NCI-H526 treated with DMSO at 0.1 percent for 48 hours (cell line): ENCODE measurements around the gene SOX14.

ENCODE experiments used
- DNase-seq: peaks from one replicate; lab custom pipeline; 2025; lab: John Stamatoyannopoulos, UW

Gene SOX14

DNA sequence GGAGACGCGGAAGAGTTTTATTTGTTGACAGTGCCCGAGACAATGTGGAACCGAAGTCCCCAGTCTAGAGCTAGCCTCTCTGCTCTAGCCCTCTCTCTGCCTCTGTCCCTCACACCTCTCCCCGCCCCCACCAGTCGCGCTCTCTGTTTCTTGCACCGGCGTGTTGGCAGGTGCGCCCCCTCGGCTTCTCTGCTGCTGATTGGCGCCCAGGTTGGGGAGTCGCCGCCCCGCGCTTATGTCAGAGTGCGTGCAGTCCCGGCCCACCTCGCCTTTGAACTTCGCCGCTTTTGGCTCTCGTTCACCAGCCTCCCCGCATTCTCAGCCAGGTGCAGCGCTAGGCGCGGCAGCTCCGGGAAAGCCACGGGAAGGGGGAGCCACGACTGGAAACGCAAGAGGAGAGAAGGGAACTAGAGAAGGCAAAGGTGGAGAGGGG, at the start of gene SOX14:
SOX14 (plus strand) TSS at position 315 of the 433 bp plus-strand sequence. CDS start 470 bp downstream, outside the sequence.
- peak; percentile 54 for DNase-seq

DNA sequence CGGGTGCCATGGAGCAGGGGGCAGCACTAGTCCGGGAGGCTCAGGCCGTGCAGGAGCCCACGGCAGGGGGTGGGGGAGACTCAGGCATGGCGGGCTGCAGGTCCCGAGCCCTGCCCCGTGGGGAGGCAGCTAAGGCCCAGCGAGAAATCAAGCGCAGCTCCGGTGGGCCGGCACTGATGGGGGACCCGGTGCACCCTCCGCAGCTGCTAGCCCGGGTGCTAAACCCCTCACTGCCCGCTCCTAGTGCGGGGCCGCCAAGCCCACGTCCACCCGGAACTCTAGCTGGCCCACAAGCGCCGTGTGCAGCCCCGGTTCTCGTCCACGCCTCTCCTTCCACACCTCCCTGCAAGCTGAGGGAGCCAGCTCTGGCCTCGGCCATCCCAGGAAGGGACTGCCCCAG, 49.6 kb upstream of the SOX14 start:
- DNase-seq: no peak

- no peak for DNase-seq
These were observed 39.9 kb upstream of the SOX14 start for GRCh38 chr3:137724240-137724639.

DNA sequence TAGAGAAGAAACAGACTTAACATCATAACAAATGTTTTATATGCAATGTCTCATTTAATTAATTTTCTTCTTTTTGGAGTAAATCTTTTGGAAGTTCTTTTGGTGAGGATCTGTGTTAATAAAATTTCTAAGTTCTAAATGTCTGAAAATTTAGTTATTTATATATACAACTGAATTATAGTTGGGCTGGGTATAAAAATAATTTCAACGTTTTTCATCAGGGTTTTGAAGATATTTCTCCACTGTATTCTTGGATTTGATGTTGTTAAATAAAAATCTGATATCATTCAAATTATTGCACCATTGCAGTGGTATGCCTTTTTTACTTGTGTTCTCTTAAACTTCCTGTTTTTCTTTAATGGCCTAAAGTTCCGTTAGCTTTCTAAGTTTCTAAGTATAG, 26.9 kb upstream of the SOX14 start:
- DNase-seq: no peak

DNA sequence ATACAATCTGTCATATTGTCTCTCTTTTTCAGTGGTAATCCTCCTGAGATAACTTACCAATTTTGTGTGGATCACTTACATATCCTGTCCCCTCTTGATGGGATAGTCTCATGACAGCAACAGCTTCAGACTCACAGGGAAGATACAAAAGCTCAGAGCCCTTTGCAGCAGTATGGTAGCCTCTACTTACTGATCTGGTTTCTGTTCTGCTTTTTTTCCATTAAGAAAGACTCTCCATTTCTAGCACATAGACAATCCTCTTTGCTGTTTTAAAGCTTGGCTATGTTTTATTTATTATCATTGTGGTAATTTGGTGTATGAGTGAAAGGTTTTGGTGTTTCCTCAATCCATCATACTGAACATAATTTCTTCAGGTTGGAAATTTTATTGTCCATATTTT, 25.4 kb upstream of the SOX14 start:
- DNase-seq: no peak

DNA sequence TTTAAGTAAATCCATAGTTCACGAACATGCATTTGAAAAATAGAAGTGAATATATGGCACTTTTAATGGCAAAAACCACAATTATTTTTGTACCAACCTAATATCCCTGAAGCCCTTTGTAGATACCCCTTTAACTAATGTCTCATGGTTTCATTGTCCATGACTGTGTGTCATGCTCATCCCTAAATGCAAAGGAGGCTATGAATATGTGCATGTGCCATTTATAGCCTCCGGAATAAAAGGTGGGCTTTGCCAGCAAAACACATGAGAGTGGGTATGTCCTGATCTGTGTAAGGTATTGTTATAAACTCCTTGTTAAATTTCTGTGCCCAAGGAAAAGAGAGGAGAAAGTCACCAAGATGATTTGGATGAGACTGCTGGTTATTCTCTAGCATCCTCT, 20.5 kb upstream of the SOX14 start:
- DNase-seq: no peak

DNA sequence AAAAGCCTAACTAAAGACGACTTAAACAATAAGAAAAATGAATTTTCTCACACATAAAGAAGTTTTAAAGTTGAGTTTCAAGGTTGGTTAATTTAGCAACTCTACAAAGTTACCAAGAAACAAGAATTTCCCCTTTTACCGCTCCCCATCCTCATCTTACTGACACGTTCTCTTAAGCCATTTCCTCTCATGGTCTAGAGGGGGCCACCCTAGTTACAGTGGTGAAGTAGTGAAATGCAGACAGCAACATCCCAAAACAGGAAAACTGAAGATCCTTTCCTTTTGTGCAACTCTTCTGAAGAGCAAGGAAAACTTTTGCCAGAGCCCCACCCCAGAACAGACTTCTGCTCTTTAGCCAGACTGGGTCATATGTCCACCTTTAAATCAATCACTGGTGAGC, 17.3 kb upstream of the SOX14 start:
- no peak for DNase-seq

- no peak for DNase-seq
These were observed 4.6 kb upstream of the SOX14 start for GRCh38 chr3:137759505-137759904.

DNA sequence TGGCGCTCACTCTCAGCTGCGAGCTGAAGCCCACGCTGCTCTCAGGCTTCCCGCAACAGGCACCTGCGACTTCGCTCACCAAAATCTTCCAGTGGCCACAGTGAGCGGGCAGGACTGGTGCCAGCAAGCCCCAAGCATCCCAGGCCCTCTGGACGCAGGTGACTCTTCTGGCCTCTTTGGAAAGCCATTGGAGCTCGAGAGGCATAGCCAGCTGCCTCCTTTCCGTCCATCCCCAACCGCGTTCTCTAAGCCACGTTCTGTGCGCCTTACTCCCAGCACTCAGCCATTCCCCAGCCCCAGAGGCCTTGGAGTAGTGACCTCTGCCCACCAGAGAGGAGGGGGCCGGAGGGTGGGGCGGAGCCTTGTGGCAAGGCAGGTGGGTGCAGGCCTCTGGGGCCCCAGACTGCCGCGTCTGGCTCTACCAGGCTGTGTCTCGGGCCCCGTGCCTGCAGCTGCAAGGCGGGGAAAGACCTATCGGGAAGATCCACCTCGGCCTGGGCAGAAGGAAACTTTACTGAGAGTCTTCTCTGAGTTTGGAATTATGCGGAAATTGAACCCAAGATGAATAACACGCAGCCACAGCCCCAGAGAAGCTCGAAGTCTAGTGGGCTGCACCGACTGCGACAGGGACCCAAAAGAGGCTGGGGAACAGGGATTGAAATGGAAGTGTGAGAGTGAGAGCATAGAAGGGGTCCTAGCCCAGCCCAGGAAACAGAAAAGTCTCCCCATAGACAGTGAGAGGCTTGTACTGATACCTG, 3.6 kb upstream of the SOX14 start:
- no peak for DNase-seq

GRCh38 chr3:137761099-137761562, 3.0 kb upstream of the SOX14 start:
- no peak for DNase-seq

DNA sequence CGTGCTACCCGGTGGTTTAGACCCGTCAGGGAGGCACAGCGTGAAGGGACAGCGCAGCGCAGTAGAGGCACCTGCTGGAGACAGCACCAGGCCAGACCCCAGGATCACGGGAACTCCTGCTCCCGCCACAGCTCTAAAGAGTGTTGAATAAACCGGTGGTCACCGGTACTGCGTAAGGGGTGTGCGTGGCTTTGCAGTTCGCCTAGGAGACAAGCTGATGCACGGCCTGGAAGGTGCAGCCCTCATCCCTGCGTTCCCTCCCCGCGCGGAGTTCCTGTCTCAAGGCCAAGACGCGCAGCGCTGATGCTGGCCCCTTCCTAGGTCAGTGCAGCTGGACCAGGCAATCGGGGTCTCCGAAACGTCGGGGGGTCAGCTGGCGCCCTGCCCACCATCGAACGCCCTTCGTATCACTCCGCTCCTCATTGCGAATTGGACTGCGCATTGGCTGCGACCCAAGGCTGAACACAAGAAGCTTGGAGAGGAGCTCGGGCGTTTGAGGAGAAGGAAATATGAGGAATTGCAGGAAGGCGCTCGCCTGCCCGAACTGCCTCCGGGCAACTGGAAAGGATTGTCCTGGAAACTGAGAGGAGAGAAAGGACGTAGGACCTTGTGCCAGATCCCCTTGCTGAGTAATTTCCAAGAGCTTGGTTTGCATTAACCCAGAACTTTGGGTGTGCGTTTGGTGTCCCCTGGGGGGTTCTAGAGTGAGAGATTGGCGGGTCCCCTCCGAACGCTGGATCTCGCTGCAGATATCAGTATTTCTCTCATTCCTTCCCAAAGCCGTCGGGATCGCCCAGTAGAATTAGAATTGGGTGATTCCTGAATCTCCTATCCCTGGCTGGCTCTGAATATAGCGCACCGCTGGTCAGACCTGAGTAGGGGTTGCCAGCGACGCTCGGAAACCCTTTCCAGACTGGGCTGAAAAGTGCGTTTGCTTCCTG, 2.3 kb upstream of the SOX14 start:
- no peak for DNase-seq

GRCh38 chr3:137762674-137763593, 1.2 kb upstream of the SOX14 start:
- peak; percentile 16 for DNase-seq

DNA sequence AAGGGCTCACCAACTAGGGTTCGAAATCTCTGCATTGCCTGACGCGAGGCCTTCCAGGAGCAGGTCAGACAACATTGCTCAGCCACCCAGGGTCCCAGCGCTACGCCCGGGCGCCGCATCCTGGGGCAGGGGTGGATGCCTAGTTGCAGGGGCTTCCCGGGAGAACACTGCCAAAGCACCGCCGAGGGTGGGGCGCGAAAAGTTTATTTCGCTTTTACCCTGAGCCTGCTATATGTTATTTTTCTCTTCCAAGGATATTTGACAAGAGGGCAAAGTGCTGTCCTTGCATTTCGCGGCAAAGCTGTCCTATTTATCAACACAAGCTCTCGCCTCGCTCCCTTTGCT, 549 bp upstream of the SOX14 start:
- DNase-seq: no peak

DNA sequence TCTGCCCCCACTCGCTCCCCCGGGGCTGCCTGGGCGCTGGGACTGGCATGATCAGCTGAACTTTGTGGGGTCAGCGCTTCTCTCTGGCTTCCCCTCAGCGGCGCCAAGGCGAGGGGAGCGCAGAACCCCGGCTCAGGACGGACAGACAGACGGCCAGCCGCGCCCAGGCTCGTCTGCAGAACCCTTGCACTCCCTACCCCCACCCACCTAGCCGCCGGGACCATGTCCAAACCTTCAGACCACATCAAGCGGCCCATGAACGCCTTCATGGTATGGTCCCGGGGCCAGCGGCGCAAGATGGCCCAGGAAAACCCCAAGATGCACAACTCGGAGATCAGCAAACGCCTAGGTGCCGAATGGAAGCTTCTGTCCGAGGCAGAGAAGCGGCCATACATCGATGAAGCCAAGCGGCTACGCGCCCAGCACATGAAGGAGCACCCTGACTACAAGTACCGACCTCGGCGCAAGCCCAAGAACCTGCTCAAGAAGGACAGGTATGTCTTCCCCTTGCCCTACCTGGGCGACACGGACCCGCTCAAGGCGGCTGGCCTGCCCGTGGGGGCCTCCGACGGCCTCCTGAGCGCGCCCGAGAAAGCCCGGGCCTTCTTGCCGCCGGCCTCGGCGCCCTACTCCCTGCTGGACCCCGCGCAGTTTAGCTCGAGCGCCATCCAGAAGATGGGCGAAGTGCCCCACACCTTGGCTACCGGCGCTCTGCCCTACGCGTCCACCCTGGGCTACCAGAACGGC, 621 bp downstream of the SOX14 start:
- no peak for DNase-seq

GRCh38 chr3:137765310-137766033, 1.4 kb downstream of the SOX14 start:
- DNase-seq: no peak

GRCh38 chr3:137766041-137766875, 2.1 kb downstream of the SOX14 start:
- DNase-seq: no peak

GRCh38 chr3:137766876-137767537, 2.9 kb downstream of the SOX14 start:
- DNase-seq: no peak

DNA sequence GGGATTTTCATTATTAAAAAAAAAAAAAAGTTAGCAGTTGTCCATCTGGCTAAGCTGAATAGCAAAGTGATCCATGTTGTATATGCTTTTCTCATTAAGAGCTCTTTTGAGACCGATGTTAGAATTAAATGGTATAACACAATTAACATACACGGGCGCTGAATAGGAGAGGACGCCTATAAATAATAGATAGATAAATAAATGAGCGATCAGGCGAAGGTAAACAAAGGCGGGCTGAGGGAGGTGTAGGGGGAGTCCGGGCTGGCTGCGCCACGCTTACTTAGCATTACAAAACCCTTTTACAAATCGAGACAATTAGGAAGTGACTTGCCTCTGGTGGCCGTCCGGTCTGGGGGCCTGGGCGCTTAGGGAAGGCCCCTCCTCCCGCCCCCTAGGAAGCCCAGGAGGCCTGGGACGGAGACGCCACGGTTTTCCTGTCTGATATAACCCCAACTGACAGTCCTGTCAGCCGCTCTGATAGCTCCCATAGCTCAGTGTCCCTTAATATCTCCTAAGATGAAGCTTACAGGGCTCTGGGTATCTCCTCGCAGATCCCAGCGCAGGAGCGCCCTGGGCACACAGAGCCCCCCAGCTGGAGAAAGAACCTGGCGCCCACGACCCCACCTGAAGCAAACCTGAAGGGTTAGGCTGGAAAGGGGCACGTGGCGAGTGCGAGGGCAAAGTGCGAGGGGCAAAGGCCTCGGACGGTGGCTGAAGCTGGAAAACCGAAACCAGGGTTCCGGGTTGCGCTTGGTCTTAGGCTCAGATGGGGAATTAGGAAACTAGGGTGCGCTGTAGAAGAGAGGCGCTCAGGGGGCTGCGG, 3.6 kb downstream of the SOX14 start:
- no peak for DNase-seq
